HuH-7.5 (cell line): ENCODE measurements around the gene NTS.

Source experiments
- DNase-seq: peaks from one replicate; pipeline ENCODE4 v3.0.0; 2011; ENCODE audit warnings: low spot score

Gene NTS

GRCh38 chr12:85923767-85924331 is 49.8 kb downstream of the NTS start:
- DNase-seq: no peak

- DNase-seq: no peak
Observed at GRCh38 chr12:85927166-85927565, 53.1 kb downstream of the NTS start.
